GM23338 (cell line): Measurements from ENCODE around the gene ZNF778. TPM values are rescaled to one million over a fixed set of nuclear protein-coding genes. Genes with fewer than 3 reads are reported as not detected.

Experiments used
- ATAC-seq: fragments of 200-7000 bp; cut with Tn5 transposase; 3 replicates; pipeline ENCODE4 v1.9.1; 2020
- DNase-seq: peaks from one replicate; pipeline ENCODE4 v3.0.0-alpha.2; 2015; ENCODE audit warnings: low spot score
- H2AFZ ChIP-seq: fragments of 200-600 bp; sonication (generic); 2 replicates; pipeline ENCODE4 v1.8.0; 2016; ENCODE audit warnings: antibody characterized with exemption, mild to moderate bottlenecking, moderate library complexity
- H3F3A ChIP-seq: fragments of 200-600 bp; sonication (generic); replicated peaks from 2 replicates; pipeline ENCODE4 v1.8.0; 2017; ENCODE audit warnings: antibody characterized with exemption, mixed run types, low read depth
- H3K27ac ChIP-seq: fragments of 200-600 bp; sonication (generic); 2 replicates; pipeline ENCODE4 v1.6.1; 2016; ENCODE audit warnings: low read depth
- H3K27me3 ChIP-seq: fragments of 200-600 bp; sonication (generic); 2 replicates; pipeline ENCODE4 v1.8.0; 2016; ENCODE audit warnings: mild to moderate bottlenecking, mixed run types, moderate library complexity; ENCODE audit not compliant: insufficient read depth
- H3K36me3 ChIP-seq: fragments of 200-600 bp; sonication (generic); 2 replicates; pipeline ENCODE4 v1.8.0; 2016; ENCODE audit warnings: mild to moderate bottlenecking; ENCODE audit not compliant: insufficient read depth
- H3K4me1 ChIP-seq: fragments of 200-600 bp; sonication (generic); 2 replicates; pipeline ENCODE4 v1.8.0; 2016; ENCODE audit warnings: mild to moderate bottlenecking, moderate library complexity; ENCODE audit not compliant: insufficient read depth
- H3K4me2 ChIP-seq: fragments of 200-600 bp; sonication (generic); 2 replicates; pipeline ENCODE4 v1.7.1; 2017; ENCODE audit warnings: mixed run types
- H3K4me3 ChIP-seq: fragments of 200-600 bp; sonication (generic); 2 replicates; pipeline ENCODE4 v1.6.1; 2016; ENCODE audit warnings: mixed run types
- H3K79me2 ChIP-seq: fragments of 200-600 bp; sonication (generic); replicated peaks from 2 replicates; pipeline ENCODE4 v1.8.0; 2017; ENCODE audit warnings: mild to moderate bottlenecking; ENCODE audit not compliant: insufficient read depth
- H3K9me2 ChIP-seq: fragments of 200-600 bp; sonication (generic); 2 replicates; pipeline ENCODE4 v1.8.0; 2017; ENCODE audit not compliant: insufficient read depth
- H4K20me1 ChIP-seq: fragments of 200-600 bp; sonication (generic); replicated peaks from 2 replicates; pipeline ENCODE4 v1.8.0; 2017; ENCODE audit warnings: mild to moderate bottlenecking; ENCODE audit not compliant: insufficient read depth
- H3K27ac Mint-ChIP-seq: 2 replicates; pipeline ENCODE4 v1.8.0; 2020; ENCODE audit warnings: inconsistent platforms, mild to moderate bottlenecking, moderate library complexity, mixed read lengths
- H3K27me3 Mint-ChIP-seq: 3 replicates; pipeline ENCODE4 v1.8.0; 2022; ENCODE audit warnings: low read depth, mild to moderate bottlenecking, moderate library complexity, mixed read lengths, inconsistent platforms; ENCODE audit not compliant: insufficient read depth, poor library complexity
- H3K36me3 Mint-ChIP-seq: 3 replicates; pipeline ENCODE4 v1.8.0; 2021; ENCODE audit warnings: low read depth, mild to moderate bottlenecking, inconsistent platforms, moderate library complexity, mixed read lengths
- H3K4me1 Mint-ChIP-seq: 3 replicates; pipeline ENCODE4 v1.8.0; 2020; ENCODE audit warnings: mild to moderate bottlenecking, inconsistent platforms, mixed read lengths
- H3K4me3 Mint-ChIP-seq: 3 replicates; pipeline ENCODE4 v1.8.0; 2021; ENCODE audit warnings: moderate library complexity, mild to moderate bottlenecking, inconsistent platforms, mixed read lengths
- H3K9me3 Mint-ChIP-seq: 3 replicates; pipeline ENCODE4 v1.8.0; 2020; ENCODE audit warnings: moderate library complexity, mild to moderate bottlenecking, inconsistent platforms, mixed read lengths
- CREB1 ChIP-seq: fragments of 250-450 bp; sonication (Bioruptor Pico); IDR thresholded peaks from 2 replicates; pipeline ENCODE4 v1.5.0; 2020; ENCODE audit warnings: low read depth, mild to moderate bottlenecking, moderate library complexity
- CTCF ChIP-seq, 2 experiments: fragments of 200-600 bp in 1 of 2; sonication (generic) in 1 of 2; conservative IDR thresholded peaks; 2 replicates each; pipeline versions ENCODE4 v1.5.1 to v1.6.1; 2016 to 2017; ENCODE audit warnings: antibody characterized with exemption in 2 of 2, low read depth in 2 of 2, mild to moderate bottlenecking in 2 of 2, moderate library complexity in 1 of 2
- ETS1 ChIP-seq: IDR thresholded peaks from 2 replicates; pipeline ENCODE4 v1.6.1; 2016; ENCODE audit warnings: antibody characterized with exemption
- EZH2phosphoT487 ChIP-seq: fragments of 200-600 bp; sonication (generic); IDR thresholded peaks from one replicate; pipeline ENCODE4 v1.8.1; 2018; ENCODE audit warnings: antibody characterized with exemption; ENCODE audit not compliant: unreplicated experiment
- NANOG ChIP-seq: IDR thresholded peaks from 2 replicates; pipeline ENCODE4 v1.6.1; 2016; ENCODE audit warnings: antibody characterized with exemption, borderline replicate concordance
- POLR2AphosphoS5 ChIP-seq: IDR thresholded peaks from 2 replicates; pipeline ENCODE4 v1.6.1; 2016; ENCODE audit warnings: antibody characterized with exemption, low read depth
- ZNF331 ChIP-seq: fragments of 250-450 bp; sonication (Bioruptor Pico); IDR thresholded peaks from 2 replicates; pipeline ENCODE4 v1.5.0; 2020; ENCODE audit warnings: low read depth, mild to moderate bottlenecking, moderate library complexity
- ZNF462 ChIP-seq: fragments of 250-450 bp; sonication (Bioruptor Pico); IDR thresholded peaks from 2 replicates; pipeline ENCODE4 v1.5.0; 2020; ENCODE audit warnings: mild to moderate bottlenecking, moderate library complexity
- polyA plus RNA-seq: library from polyadenylated mRNA; unstranded; fragments of >200 nt; fragmentation: Nextera tagmentation; extraction: Ambion mirVana; gene quantifications from 2 replicates; pipeline ENCODE4 v1.2.1, GENCODE V29; 2016
- total RNA-seq: library from RNA; depleted of rRNA; stranded (reverse); fragments of >200 nt; shearing (Covaris generic); gene quantifications from 2 replicates; pipeline ENCODE4 v1.2.3, GENCODE V29; 2014

Gene ZNF778
- total and polyA plus RNA-seq, 2 experiments from 2014 or later, result 7.9 to 43.4 TPM

- Mint-ChIP-seq H3K4me3 (peak overlapping the region; percentile 99), H3K27me3 (peaks cover 9% of the 10 kb centered on the region), H3K27ac (peak overlapping the region; percentile 98), H3K36me3 (peaks cover 5% of the 10 kb centered on the region; the same call in 2 of the 3 replicates), H3K9me3 (peaks cover 16% of the 10 kb centered on the region), H3K4me1 (peaks cover 6% of the 10 kb centered on the region; the same call in 1 of the 3 replicates)
- H3K4me3 ChIP-seq, result peak overlapping the region; percentile 88
- peak overlapping the region; percentile 93 for H3K4me2 ChIP-seq
- no peaks in the 10 kb centered on the region for H3K79me2 ChIP-seq
- H3K36me3 ChIP-seq, result no peaks in the 10 kb centered on the region
- TF ChIP-seq ETS1, result peak; percentile 88
- no peak for TF ChIP-seq ZNF331
- TF ChIP-seq CREB1 (CRISPR knock-in tag), result peak; percentile 49; the same call in 1 of the 2 replicates
- TF ChIP-seq POLR2AphosphoS5, result peak; percentile 85
- TF ChIP-seq EZH2phosphoT487, result no peak
- H3K9me2 ChIP-seq, result peaks cover 6% of the 10 kb centered on the region
- no peaks in the 10 kb centered on the region for H3K27me3 ChIP-seq
- peaks cover 5% of the 10 kb centered on the region for H3F3A ChIP-seq
- H3K4me1 ChIP-seq, result no peaks in the 10 kb centered on the region; the same call in 1 of the 2 replicates
- ATAC-seq (peak; percentile 85), DNase-seq (peak; percentile 84)
- H4K20me1 ChIP-seq, result no peaks in the 10 kb centered on the region
- H3K27ac ChIP-seq, result peak overlapping the region; percentile 95
- peak overlapping the region; percentile 94; the same call in 1 of the 2 replicates for H2AFZ ChIP-seq
These were observed 23.9 kb downstream of the ZNF778 start for GRCh38 chr16:89241187-89242007.

GRCh38 chr16:89242795-89243200 is 25.3 kb downstream of the ZNF778 start:
- Histone ChIP-seq H3K27me3 (no peaks in the 10 kb centered on the region), H3K79me2 (no peaks in the 10 kb centered on the region), H4K20me1 (no peaks in the 10 kb centered on the region), H3K27ac (no peak overlapping the region), H2AFZ (no peak overlapping the region), H3K4me3 (no peak overlapping the region), H3F3A (peaks cover 11% of the 10 kb centered on the region), H3K4me2 (no peak overlapping the region), H3K36me3 (no peaks in the 10 kb centered on the region), H3K9me2 (peaks cover 7% of the 10 kb centered on the region), H3K4me1 (no peaks in the 10 kb centered on the region; the same call in 1 of the 2 replicates)
- Mint-ChIP-seq H3K4me3 (peak overlapping the region; percentile 34; the same call in 2 of the 3 replicates), H3K27me3 (peaks cover 8% of the 10 kb centered on the region), H3K9me3 (peaks cover 10% of the 10 kb centered on the region), H3K27ac (no peak overlapping the region), H3K36me3 (peaks cover 5% of the 10 kb centered on the region; the same call in 2 of the 3 replicates), H3K4me1 (peaks cover 6% of the 10 kb centered on the region; the same call in 1 of the 3 replicates)
- DNase-seq, result peak; percentile 34
- ATAC-seq, result no peak
- no peak for TF ChIP-seq ZNF462
- no peak for TF ChIP-seq CREB1 (CRISPR knock-in tag)
- TF ChIP-seq CTCF (conservative IDR thresholded peaks at IDR 0.05; ENCODE audit: low read depth in 2 of 2), result no peak
- TF ChIP-seq ETS1, result no peak
- no peak for TF ChIP-seq ZNF331
- TF ChIP-seq NANOG, result no peak
- TF ChIP-seq POLR2AphosphoS5, result no peak
